Body of pancreas (tissue), 4 donors: ENCODE measurements around the gene SGCD. TPM values are rescaled to one million over a fixed set of nuclear protein-coding genes. Genes with fewer than 3 reads are reported as not detected.
A peak's percentile ranks its signal among the peaks of the same experiment; 100 is the strongest.
"Not testable (repeated sequence)": the region's sequence is repeated elsewhere in the genome, so short reads cannot be mapped to it uniquely, and the experiment has no call there.

Experiments
- ATAC-seq: fragments of 150-250 bp; one replicate; pipeline ENCODE4 v1.9.1; 2016
- DNase-seq, 4 donors: peaks; one replicate each; pipeline ENCODE4 v3.0.0-alpha.2; 2019
- H3K27ac ChIP-seq, 4 donors: fragments of 200-600 bp; sonication (generic); 1 replicate in 3 of 4; 2 replicates in 1 of 4; pipeline versions ENCODE4 v1.5.1 to v1.6.1; 2016 to 2019; ENCODE audit warnings: mild to moderate bottlenecking in 1 of 4, mixed read lengths in 1 of 4, moderate library complexity in 1 of 4
- H3K27me3 ChIP-seq, 2 donors: fragments of 200-600 bp; sonication (generic); one replicate each; pipeline ENCODE4 v1.6.0; 2016; ENCODE audit warnings: mild to moderate bottlenecking in 1 of 2
- H3K36me3 ChIP-seq, 2 donors: fragments of 200-600 bp; sonication (generic); replicated peaks in 1 of 2; 2 replicates each; pipeline ENCODE4 v1.5.1; 2016; ENCODE audit warnings: low read depth in 2 of 2; ENCODE audit not compliant: insufficient read depth in 1 of 2
- H3K4me1 ChIP-seq: fragments of 200-600 bp; sonication (generic); one replicate; pipeline ENCODE4 v1.6.0; 2016
- H3K4me3 ChIP-seq, 2 donors: fragments of 200-600 bp; sonication (generic); 1 replicate in 1 of 2; 2 replicates in 1 of 2; pipeline ENCODE4 v1.5.1; 2016 to 2019
- H3K9me3 ChIP-seq, 3 donors: fragments of 200-600 bp; sonication (generic); 1 replicate in 2 of 3; 2 replicates in 1 of 3; pipeline ENCODE4 v1.5.1; 2016
- POLR2A ChIP-seq, 3 donors: fragments of 450-650 bp; IDR thresholded peaks; one replicate each; pipeline ENCODE4 v1.6.1; 2016; ENCODE audit warnings: antibody characterized with exemption in 3 of 3, mild to moderate bottlenecking in 2 of 3
- WGBS, 2 donors: methylation state at CpG; one replicate each; pipeline ENCODE4 v1.1.5; 2017; 5-methylcytosine and 5-hydroxymethylcytosine counted together
- intact Hi-C: fragments of 100-400 bp; cut with DNase I; formaldehyde crosslinking; loops from one replicate; pipeline ENCODE4 v1.15.1; 2023
- total RNA-seq, 2 donors: library from RNA; depleted of rRNA; stranded (reverse); fragments of >200 nt; gene quantifications; one replicate each; pipeline ENCODE4 v1.1.0, GENCODE V29; 2016
- TF ChIP-seq, protein P1 (sequence below), 7 experiments: fragments of 450-650 bp in 4 of 7; fragments of 200-600 bp in 3 of 7; sonication (generic) in 3 of 7; IDR thresholded peaks; one replicate each; pipeline ENCODE4 v1.5.1; 2016 to 2019; ENCODE audit warnings: antibody characterized with exemption in 7 of 7

SGCD gene
- total RNA-seq, 2 donors from 2014 or later = 0.66 to 2.6 TPM

DNA sequence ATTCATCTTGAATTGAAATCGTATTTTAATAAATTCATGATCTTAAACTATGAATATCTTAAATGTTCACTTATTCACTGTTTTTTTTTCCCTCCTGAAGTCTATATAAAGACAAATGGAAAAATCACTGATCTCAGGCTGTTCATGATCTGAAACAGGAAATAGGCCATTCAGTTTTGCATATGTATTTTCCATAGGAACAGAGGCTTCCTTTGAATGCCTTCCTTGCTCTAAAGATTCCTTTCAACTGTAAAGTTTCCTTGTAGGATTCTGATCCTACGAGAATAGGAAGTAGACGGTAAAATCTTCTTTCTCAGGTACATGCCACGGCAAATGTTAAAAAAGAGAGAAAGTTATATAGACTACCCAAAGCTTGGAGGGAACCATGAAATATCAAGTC is 328.8 kb downstream of the SGCD start:
- no peak for ATAC-seq

DNA sequence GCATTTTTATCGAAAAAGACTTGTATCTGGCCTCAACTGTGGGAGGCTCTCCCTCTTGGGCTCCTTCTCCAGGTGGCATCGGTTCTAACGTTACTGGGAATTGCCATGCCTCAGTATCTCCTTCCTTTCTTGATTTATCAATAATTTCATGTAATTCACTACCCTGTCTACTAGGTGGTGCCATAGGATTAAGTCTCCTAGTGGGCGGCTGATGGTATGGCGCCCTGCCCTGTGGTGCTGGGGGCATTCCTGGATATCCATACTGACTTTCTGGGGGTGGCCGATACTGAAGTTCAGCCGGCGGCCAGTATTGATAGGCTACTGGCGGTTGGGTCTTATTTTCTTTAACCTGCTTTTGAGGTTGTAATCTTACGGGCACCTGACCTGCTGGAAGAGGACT is 337.9 kb downstream of the SGCD start:
- TF ChIP-seq, protein P1, sequence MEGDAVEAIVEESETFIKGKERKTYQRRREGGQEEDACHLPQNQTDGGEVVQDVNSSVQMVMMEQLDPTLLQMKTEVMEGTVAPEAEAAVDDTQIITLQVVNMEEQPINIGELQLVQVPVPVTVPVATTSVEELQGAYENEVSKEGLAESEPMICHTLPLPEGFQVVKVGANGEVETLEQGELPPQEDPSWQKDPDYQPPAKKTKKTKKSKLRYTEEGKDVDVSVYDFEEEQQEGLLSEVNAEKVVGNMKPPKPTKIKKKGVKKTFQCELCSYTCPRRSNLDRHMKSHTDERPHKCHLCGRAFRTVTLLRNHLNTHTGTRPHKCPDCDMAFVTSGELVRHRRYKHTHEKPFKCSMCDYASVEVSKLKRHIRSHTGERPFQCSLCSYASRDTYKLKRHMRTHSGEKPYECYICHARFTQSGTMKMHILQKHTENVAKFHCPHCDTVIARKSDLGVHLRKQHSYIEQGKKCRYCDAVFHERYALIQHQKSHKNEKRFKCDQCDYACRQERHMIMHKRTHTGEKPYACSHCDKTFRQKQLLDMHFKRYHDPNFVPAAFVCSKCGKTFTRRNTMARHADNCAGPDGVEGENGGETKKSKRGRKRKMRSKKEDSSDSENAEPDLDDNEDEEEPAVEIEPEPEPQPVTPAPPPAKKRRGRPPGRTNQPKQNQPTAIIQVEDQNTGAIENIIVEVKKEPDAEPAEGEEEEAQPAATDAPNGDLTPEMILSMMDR (IDR thresholded peaks at IDR 0.05) = peak in 5 of 7 experiments; percentile 10 to 66 (median 38)
- H3K9me3 ChIP-seq, ATAC-seq, H3K27me3 ChIP-seq, H3K4me1 ChIP-seq, intact Hi-C loops, H3K27ac ChIP-seq, H3K36me3 ChIP-seq, H3K4me3 ChIP-seq: not testable (repeated sequence)
- peak in 3 of 4 donors; percentile 17 to 45 (median 22) for DNase-seq
- WGBS, 2 donors = 60 to 65% methylated on average over 7 of the region's 10 CpGs

More for the DNA sequence above, 328.8 kb downstream of the SGCD start:
- TF ChIP-seq, protein P1 (IDR thresholded peaks at IDR 0.05) = no peak
- TF ChIP-seq POLR2A (IDR thresholded peaks at IDR 0.05) = no peak
- Histone ChIP-seq H3K9me3 (no peaks in the 10 kb centered on the region), H3K4me1 (no peaks in the 10 kb centered on the region), H3K27ac (no peak overlapping the region), H3K4me3 (no peak overlapping the region), H3K27me3 (no peaks in the 10 kb centered on the region), H3K36me3 (no peaks in the 10 kb centered on the region)
- WGBS, 2 donors = 76 to 87% methylated on average over 4 of the region's 4 CpGs
- DNase-seq = no peak
- intact Hi-C loops = no loop called here

DNA sequence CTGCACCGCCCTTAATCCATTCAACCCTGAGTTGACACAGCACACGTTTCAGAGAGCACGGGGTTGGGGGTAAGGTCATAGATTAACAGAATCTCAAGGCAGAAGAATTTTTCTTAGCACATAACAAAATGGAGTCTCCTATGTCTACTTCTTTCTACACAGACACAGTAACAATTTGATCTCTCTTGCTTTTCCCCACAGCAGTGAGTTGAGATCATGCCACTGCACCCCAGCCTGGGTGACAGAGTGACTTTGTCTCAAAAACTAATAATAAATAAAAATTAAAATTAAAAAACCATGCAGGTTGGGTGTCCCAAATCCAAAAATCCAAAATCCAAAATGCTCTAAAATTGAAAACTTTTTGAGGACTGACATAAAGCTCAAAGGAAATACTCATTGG is 339.7 kb downstream of the SGCD start:
- H3K4me1 ChIP-seq, H3K36me3 ChIP-seq, H3K27ac ChIP-seq, H3K4me3 ChIP-seq, H3K27me3 ChIP-seq, DNase-seq, ATAC-seq, intact Hi-C loops, H3K9me3 ChIP-seq: not testable (repeated sequence)
- 33% methylated on average over 1 of the region's 3 CpGs; no CpG with 5 or more reads in 1 of the 2 donors for WGBS, 2 donors

DNA sequence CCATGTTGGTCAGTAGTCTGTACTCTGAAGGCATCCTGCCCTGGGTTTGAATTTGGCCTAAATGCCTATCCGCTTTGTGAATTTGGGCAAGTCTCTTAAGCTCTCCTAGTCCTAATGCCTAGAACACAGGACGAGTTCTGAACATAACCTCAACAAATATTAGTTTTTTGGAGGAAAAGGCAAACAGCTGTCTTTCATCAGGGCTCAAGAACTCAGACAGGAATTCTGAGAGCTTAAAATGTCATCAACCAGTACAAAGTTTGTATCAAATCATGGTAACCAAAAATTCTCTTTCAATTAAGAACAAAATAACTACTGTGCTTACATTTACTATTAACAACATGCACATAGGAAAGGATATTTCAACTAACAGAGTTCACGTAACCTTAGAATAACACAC is 340.7 kb downstream of the SGCD start:
- ATAC-seq = no peak
- intact Hi-C loops = no loop called here

DNA sequence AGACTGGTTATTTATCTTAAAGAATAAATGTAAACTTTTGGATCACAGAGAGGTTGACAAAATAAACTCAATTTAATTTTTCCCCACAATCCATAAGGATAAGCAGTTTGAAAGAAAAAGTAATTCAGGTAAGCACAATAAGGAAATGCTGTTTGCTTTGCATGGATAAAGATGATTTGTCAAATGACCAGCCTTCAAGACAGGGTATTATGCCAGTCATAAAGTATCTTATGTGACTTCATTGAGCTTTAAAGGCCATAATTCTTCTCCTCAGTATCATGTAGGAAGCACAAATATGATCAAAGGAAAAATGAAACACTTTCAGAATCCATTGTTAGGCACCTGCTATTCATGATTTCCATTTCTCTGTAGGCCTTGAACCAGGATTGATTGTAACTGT is 342.5 kb downstream of the SGCD start:
- intact Hi-C loops = no loop called here
- DNase-seq (no peak), ATAC-seq (no peak)
- H3K4me1 ChIP-seq = no peaks in the 10 kb centered on the region
- TF ChIP-seq, protein P1 (IDR thresholded peaks at IDR 0.05) = no peak
- TF ChIP-seq POLR2A (IDR thresholded peaks at IDR 0.05) = no peak
- no peaks in the 10 kb centered on the region for H3K27me3 ChIP-seq
- H3K27ac ChIP-seq = no peak overlapping the region
- H3K4me3 ChIP-seq = no peak overlapping the region
- no peaks in the 10 kb centered on the region for H3K36me3 ChIP-seq
- H3K9me3 ChIP-seq = no peaks in the 10 kb centered on the region

More for the DNA sequence above, 340.7 kb downstream of the SGCD start:
- Histone ChIP-seq H3K4me3 (no peak overlapping the region), H3K4me1 (no peaks in the 10 kb centered on the region), H3K9me3 (no peaks in the 10 kb centered on the region), H3K27ac (no peak overlapping the region), H3K27me3 (no peaks in the 10 kb centered on the region), H3K36me3 (no peaks in the 10 kb centered on the region)
- DNase-seq = no peak
- WGBS, 2 donors = 69 to 80% methylated on average over 3 of the region's 3 CpGs
- TF ChIP-seq, protein P1 (IDR thresholded peaks at IDR 0.05) = no peak
- TF ChIP-seq POLR2A (IDR thresholded peaks at IDR 0.05) = no peak
